Measurements from ENCODE around the gene LPP.

The LPP gene

DNA sequence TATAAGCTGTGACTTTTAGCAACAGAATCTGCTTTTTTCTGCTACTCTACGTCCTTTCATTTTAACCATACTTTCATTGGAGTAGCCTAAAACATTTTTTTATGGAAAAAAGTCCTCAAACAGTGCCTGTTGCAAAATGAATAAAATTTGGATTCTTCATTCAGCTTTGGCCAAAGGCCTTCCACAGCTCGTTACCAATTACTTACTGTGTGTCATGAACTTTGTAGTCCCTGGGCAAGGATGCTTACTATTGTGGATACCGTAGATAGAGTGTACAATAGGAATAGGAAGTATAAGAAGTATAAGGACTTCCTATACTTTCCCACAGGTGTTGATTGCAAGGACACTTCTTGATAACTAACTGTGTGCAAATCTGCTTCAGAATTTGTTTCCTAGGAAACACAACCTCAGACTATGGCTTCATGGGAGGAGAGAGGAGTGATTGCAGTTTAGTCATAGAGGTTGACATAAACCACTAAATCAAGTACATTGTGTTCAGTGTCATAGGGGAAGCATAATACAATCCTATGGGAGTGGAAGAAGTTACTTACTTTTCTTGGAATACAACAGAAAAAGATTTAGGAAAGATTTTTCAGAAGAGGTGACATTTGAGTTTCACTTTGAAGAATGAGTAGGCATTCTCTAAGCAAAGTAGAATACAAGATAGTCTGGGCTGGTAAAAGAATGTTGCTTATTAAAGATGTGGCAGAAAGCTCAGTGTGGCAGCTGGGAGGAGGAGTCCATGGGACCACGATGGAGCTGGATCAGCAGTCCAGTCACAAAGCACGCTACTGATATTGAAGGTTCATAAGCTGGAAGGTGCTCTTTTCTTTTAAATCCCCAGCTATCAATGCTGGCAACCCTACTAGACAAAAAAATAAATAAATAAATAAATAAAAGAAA lies 708.1 kb downstream of the LPP start:
- no peak for DNase-seq

DNA sequence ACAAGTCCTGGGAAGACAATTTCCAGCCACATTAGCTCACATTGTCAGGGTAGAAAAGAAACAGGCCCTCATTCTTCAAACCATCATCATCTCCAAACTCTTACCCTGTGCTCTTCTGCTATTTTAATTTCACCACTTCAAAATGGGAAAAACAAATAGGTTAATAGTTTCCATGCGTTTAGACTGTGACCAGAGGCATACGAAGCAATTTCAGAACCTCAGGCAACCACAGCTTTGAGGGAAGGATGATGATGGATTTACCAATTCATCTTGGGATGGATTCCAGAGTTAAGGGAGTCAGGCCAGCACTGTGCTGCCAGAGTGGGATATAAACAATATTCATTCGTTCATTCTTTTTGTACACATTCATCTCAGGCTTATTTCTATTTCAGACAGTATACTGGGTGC lies 710.0 kb downstream of the LPP start:
- no peak for DNase-seq

DNA sequence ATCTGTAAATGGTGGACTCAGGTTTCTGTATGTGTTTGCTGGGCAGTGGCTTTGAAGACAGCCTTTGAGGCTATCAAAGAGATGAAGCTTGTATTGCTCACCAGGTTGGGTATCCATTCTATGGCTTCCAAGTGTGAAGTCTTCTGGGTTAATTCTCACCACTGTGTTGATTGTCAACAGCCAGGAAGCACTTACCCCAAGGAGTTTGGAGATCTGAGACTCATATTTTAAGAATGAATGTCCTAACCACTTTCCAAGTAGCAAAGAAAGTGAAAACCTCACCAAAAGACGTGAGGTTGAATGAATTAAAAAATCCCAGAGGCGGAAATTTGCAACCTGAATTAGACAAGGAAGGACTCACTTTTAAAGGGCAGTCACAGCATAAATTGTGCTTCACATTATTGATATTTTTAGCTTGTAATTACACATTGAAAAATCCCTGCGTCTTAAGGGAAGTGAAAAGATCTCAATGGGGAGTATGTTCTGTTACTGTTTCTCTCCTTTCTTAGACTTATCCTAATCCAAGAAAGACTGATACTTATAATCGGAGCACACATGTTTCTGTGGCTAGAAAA lies 713.8 kb downstream of the LPP start:
- DNase-seq: no peak

DNA sequence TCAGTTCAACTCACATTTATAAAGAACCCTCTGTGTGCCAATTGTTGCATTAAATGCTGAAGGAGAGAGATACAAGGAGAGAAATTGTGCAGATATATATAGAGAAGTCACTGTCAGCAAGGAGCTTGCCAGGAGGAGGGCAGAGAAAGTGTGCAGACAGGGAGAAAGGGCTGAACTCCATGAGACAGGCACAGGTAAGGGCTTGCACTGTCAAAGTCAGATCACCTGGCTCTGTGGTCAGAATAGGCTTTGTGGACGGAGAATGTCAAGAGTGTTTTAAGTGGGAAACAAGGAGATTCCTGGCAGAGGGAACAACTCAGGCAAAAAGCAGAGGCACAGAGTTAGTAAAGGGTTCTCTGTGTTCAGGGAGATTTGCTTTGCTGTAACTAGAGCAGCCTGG lies 714.8 kb downstream of the LPP start:
- no peak for DNase-seq

DNA sequence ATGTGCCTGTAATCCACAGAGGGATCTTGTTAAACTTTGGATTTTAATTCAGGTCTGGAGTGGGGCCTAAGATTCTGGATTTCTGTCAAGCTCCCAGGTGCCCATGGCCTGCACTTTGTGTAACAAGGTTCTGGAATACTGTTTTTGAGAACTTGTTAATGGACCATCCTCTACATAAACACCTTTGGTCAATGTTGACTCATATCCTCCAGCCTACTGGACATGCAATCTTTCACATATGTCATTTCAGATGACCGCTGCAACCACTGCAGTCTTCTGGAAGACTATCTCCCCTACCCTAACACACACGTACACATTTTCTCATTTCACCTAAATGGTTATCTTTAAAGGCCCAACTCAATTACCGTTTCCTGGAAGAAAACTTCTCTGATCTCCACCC lies 715.7 kb downstream of the LPP start:
- no peak for DNase-seq

DNA sequence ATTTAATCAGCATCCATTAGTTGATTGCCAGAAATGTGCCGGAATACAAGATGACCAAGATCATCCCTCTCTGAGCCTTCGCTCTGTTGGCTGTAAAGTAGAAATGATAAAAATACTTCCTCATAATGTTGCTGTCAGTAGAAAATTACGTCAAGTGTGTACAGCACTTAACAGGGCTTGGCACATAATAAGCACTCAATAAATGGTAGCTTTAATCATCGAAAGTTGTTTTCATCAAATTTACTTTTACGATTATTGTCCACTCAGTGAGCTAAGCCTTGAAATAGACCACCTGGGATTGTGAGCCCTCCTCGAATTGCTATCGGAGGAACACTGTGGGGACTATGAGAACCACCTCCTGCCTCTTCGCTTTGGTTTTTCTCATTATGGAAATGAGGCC lies 716.5 kb downstream of the LPP start:
- no peak for DNase-seq

DNA sequence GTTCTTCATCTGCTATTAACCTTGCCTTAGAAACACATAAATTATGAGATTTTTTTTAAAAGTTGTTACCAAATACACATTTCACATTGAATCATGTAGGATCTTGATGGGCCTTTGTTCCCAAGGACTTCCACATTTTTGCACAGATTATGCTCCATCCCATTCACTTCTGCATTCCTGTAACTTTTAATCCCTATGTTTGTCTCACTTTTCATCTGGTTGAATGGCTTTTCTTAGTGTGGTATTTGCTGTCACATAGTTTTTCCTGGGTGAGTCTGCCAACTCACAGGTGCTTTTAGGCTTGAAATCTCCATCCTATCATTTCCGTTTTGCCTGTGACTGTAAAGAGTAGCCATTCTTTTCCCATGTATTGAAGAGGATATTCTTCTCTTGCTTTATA lies 720.6 kb downstream of the LPP start:
- no peak for DNase-seq

DNA sequence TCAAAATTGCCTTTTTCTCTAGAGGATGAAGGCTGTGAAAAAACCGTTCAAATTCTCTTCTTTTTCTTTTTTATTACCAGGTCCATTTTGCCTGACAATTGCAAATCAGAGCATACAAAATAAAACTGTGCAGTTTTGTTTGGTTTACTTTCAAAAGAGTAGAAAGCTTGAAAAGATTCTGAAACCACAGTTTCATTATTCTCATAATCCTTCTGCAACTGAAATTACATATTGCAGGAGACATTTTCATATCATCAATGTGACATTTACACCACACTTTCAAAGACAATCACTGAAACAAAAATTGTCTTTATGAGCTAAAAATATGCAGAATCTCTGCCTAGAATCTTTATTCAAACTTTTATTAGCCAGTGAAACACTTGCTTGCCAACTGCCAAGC lies 721.5 kb downstream of the LPP start:
- DNase-seq: no peak

DNA sequence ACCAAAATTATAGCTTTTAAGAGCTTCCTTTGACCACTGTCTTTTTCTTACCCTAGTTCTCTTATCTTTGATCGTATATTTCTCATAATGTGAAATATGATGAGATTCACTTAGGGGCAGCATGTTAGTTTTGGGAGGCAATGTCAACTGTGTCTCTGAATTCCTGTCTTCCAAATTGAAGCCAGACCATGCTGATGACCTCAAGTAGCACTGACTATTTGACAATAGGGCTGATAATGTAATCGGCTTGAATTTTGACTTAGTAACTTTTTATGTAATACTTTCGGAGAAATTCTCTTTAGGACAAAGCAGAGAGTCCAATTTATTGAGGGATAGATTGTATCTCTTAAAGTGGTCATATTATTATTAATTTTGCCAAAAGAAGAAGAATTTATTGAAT lies 722.4 kb downstream of the LPP start:
- DNase-seq: no peak

DNA sequence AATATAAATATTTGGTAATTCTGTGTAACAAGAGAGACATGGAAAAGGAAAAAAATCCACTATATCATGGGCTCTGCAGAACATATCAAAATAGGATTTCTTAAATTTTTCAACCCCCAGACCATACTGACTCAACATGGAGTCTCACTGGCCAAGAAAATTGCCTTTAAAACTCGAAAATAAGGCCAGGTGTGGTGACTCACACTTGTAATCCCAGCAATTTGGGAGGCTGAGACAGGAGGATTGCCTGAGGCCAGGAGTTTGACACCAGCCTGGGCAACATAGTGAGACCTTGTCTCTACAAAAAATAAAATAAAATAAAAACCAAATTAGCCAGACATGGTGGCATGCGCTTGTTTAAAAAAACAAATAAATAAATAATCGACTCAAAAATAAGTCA lies 723.4 kb downstream of the LPP start:
- no peak for DNase-seq

DNA sequence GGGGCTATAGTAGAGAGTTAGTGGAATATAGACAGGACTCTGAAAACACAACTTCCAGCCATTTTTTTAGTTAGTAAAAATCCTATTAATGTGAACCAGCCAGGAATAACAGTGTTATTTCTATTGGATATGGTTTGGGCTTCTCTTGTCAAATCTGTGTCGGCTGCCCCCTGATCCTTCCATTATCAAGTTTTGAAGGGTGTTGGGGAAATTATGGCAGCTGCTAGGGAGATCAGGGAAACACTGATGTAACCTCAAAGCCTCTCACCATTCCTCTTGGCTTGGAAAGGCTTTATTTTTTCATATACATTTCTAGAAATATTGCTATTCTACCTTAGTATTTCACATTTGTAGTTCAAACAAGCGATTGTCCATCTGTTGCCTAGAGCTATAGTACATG lies 724.1 kb downstream of the LPP start:
- DNase-seq: no peak

DNA sequence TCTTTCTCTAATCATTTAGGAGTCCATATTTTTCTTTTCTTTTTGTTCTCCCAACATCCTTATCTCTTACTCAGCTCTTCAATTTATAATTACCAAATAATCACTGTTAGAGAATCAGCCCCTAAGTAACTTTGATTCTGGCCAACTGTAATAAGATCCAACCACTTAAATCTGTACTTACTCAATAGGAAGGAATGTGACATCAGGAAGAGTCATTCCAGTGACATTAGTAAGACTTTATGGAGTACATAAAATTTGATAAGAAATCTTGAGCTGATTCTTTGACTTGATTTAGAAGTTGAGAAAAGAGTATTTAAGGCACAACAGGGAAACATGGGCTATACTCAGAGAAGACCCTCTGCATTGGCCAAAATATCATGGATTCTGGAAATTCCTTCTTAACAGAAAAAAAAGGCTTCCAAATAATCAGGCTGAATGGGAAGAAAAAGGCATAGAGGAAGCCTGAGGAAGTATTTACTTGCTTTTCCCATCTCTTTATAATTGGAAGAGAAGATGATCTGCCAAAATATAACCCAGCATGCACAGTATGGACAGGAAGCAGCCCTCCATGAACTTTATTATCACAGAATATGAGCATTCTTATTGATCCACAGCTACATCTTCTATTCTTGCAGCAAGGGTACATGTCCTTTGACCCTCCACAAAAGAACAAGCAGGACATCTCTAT lies 728.1 kb downstream of the LPP start:
- no peak for DNase-seq

DNA sequence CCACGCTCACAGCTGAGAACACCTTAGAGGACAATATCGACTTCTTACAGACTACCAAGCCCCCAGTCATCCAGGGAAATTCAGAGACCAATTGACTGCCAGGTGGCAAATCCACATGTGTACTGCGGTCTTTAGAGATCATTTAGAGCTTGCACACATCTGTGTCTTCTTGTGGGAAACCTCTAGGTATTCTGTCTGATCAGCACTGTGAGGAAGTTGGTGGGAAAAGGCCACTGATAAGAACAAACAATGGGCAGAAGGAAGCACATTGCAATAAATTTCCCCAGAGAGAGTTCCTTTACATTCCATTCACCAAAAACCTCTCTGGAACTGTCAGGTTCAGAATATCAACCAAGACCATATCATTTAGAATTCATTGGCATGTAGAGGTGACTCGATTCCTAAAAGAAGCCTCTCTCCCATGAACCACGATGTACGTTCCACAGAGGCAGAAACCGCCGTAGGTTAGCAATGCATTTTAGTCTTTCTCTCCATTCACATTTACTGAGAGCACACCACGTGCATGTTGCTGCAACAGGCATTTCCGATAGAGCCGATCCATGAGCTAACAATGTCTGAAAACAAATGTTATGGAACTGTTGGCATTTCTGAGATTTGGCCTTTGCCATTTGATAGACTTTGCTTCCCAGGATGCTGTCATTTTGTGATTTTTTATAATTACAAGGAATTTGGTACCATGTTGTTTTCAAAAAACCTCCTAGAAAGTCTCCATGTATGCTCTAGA lies 730.5 kb downstream of the LPP start:
- DNase-seq: no peak

DNA sequence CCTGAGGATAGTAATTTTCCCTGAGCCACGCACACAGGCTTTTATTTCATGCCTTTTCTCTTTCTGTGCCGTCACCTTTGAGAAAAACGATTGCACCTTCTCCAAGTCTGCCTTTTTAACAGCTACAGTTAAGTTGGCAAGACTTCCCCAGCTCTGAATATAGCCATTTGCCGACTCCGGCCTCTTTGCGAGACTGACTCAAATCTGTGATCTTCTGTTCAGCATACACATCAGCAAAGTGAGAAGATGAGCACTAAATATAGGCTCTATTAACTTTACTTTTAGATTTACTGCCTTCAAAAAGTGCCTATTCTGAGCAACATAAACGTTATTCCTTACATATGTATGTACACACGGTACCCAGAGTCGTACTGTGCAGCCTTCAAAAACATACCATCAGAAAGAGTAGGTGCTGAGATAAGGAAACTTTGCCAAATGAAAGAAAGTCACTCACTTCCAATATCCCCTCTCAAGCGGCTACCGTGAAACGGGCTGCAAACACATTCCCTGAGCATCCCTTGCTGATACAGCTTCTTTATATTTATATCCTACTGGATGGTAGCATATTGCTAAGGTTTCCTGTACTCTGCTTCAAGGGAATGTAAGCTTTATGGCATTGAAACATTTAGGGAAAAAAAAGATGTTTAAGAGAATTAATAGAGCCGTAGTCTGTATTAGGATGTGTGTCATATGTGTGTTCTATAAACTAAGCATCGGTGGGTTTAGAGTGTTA lies 734.5 kb downstream of the LPP start:
- no peak for DNase-seq

DNA sequence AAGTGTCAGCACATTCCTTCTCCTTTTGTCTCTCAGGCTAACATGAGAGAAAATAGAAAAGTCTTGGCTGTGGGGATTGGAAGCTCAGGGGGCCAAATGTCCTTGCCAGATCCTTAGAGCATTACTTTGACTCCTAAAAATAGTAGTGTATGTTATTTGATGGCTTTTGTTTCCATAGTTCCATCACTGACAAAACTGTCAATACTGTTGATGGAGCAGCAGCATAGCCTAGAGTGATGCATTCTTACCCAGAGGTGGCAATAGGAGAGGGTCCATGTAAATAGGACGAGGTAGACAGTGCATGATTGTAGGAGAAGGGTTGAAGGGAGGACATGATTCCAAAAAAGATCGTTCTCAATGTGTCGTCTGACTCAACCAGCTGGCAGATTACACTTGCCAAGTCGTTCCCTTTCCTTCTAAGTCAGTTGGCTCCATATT lies 735.1 kb downstream of the LPP start:
- DNase-seq: no peak

DNA sequence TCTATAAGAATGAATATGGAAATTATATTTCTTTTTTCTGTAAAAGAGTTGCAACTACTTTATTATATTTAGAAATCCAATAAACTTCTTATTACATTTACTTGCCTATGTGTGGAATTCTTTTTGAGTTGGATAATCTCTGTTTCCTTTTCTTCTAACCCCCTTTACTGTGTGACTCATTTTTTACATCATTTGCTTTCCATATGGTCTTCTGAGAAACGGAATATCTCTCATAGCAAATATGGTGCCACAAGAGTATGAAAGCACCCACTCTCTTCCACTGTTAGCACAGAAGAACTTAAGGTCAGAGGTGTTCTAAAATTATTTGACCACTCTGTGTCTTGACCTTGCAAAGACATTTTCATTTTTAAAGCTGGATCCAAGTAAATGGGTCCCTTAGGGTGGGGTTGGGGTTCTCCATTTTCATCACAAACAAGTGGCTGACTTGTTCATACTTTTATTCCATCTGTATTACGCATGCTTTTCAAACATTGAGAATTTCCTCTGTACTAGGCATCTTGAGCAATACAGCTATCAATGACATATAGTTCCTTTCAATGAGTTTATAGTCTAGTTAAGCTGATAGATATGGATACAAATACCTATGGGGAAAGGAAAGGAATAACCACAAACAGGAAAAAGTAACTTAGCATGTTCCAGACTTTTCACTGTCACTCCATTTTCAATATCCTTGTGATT lies 736.8 kb downstream of the LPP start:
- no peak for DNase-seq

DNA sequence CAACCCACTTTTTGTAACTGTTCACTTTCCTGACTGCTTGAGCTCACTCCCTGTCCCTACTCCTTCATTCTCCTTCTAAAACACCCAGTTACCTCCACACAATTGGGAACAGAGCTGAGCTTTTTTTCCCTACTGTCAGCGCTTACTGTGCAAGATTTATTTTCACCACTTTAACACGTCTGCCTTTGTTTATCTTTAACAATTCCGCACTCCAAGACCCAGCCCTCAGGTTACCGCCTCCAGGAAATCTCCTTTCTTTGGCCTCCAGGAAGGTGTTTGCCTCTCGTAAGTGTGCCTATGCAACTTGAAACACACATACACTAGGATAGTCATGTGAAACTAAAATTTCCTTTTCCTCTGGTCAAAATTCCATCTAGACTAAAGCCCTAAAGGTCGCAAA lies 745.9 kb downstream of the LPP start:
- DNase-seq: no peak

DNA sequence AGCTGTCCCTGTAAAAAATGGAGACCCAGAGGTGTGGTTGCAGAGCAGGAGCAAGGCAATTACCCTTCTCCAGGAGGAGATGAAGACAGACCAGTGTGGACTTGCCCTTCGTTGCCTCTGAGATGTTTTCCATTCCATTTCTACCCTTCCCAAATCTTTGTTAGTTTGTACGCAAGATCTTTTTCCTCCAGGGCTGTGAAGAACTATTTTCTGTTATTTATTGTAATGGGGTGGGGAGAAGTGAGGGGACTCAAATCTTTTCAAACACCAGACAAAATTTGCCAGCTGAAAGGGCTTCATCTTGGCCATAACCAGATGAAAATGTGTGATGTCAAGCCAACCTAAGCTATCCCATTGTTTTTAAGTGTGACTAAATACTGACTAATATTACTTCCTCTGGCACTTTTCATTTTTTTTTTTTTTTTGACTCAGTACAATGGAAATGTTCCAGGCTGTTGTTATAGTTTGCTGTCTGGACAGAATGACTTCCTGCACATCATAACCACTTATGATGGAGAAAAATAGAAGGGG lies 746.5 kb downstream of the LPP start:
- DNase-seq: no peak

DNA sequence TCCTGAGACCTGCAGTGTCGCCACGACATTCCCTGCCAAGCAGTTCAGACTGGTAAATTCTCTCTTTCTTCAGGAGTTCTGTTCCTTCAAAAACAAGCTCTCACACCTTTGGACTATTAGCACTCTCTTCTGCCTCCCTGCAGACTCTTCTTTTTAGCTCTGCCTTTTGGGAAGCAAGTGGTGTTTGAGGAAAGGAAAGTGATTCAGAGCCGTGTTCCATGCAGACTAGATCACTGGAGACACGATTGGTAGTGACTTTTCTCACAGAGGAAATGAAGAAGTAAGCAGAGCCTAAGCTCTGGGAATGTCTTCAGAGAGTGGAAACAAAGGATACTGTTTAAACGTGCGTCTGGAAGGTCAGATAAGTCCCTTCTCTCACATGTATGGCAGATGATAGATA lies 747.2 kb downstream of the LPP start:
- no peak for DNase-seq

DNA sequence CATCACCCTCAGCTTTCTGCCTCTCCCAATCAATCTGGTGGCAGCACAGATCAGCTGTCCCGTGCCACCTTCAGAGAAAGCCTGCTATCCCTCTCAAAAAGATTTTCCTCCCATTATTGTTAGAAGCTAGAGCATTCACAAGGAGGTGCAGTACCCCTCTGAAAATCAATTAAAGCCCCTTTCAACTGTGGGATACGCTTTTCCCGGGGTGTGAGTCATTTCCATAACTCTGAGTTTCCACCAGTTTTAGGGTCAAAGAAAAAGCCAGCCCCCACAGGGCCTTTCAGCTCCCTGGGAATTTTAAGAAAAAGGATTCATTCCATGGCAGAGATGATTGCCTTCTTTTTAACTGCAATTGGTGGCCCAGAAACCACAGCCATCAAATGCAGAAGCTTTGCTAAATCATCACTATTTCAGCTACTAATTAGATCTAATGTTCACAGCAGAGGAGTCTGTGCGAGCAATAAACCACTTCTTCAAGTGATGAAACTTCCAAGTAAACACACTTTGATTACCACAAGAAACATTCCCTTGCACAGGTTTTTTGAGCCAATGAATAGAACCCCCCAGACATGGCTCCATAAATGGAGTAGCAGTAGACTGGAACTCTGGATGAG lies 747.8 kb downstream of the LPP start:
- DNase-seq: no peak

DNA sequence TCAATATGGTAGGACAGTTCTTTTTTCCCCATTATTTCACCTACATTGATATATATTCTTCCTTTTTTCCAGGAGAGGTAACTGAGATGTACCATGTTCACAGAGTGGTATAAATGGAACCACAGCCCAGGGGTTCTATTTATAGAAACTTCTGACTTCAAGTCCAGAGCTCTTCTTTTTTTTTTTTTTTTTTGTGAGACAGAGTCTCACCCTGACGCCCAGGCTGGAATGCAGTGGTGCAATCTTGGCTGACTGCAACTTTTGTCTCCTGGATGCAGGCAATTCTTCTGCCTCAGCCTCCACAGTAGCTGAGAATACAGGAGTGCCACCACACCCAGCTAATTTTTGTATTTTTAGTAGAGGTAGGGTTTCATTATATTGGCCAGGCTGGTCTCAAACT lies 750.7 kb downstream of the LPP start:
- DNase-seq: no peak

All from stimulated activated CD4-positive, alpha-beta T cell treated with anti-CD3 and anti-CD28 coated beads, Interleukin-15, amount 100 ng/mL, for 24 hours (primary cell).